D341Med (cell line): Measurements from ENCODE around the gene SUN5.

Experiments
- DNase-seq: peaks from one replicate; pipeline ENCODE4 v3.0.0; 2012; ENCODE audit warnings: low spot score

The SUN5 gene

DNA sequence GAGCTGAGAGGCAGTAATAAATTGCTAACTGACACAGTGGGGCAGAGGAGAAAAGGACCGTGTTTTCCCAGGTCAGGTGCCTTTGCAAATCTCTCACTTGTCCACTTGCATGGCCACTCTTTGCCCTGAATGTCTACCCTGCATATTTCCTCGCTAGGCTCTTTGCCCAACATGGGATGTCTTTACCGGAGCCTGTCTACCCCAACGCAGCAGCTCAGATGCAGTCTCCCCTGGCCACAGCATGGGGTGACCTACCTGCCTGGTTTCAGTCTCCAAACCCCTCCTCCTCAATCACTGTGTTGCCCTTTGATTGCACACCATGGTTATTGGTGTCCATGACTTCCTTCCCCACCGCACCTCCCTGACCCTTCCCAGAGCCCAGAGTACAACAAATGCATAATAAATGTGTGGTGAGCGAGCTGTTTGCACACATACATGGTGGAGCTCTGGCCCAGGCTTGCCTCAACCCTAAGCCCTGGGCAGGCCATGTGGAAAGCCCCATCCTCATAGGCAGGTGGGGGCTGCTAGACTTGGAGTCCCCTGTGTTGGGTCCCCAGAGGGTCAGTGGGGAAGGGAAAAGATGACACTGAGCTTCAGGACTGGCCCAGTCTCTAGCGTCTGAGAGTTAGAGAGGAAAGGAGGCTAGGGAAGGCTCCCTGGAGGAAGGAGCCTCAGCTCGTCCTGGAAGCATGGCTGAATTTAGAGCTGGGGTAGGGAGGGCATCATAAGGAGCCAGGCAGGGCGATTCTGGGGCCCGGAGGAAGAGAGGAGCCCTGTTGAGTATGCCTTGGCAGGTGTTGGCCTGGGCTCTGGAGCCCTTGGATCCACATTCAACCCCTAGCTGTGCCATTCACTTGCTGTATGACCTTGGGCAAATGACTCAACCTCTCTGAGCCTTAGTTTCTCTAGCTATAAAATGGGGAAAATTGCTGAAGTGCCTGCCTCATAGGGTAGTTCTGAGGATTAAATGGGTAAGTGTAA is 22.8 kb upstream of the SUN5 start:
- no peak for DNase-seq

- no peak for DNase-seq
Measured at GRCh38 chr20:33026072-33026778, 22.0 kb upstream of the SUN5 start.

- DNase-seq, result no peak
Measured at GRCh38 chr20:33025318-33025876, 21.2 kb upstream of the SUN5 start.

DNA sequence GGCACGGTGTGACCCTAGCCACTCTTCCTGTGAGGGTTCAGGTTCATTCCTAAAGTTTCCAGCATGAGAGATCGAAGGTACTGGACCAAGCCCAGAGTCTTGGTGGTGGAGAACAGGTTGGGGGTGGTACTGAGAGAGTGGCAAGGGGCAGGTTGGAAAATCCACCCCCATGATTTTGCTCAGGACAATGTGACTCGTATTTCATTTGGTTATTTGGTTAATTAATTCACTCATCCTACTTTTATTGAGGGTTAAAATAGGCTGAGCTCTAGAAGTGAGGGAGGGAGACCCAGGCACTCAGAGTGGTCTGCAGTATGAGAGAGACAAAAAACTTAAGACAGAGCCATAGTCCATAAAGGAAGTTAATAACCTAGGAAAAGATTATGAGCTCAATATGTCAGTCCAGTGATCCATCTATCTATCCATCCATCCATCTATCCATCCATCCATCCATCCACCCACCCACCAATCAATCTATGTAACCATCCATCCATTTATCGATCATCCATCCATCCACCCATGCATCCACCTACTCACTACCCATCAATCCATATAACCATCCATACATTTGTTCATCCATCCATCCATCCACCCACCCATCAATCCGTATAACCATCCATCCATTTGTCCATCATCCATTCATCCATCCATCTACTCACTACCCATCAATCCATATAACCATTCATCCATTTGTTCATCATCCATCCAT is 20.5 kb upstream of the SUN5 start:
- no peak for DNase-seq

- no peak for DNase-seq
Measured at GRCh38 chr20:33024243-33024560, 20.0 kb upstream of the SUN5 start.

DNA sequence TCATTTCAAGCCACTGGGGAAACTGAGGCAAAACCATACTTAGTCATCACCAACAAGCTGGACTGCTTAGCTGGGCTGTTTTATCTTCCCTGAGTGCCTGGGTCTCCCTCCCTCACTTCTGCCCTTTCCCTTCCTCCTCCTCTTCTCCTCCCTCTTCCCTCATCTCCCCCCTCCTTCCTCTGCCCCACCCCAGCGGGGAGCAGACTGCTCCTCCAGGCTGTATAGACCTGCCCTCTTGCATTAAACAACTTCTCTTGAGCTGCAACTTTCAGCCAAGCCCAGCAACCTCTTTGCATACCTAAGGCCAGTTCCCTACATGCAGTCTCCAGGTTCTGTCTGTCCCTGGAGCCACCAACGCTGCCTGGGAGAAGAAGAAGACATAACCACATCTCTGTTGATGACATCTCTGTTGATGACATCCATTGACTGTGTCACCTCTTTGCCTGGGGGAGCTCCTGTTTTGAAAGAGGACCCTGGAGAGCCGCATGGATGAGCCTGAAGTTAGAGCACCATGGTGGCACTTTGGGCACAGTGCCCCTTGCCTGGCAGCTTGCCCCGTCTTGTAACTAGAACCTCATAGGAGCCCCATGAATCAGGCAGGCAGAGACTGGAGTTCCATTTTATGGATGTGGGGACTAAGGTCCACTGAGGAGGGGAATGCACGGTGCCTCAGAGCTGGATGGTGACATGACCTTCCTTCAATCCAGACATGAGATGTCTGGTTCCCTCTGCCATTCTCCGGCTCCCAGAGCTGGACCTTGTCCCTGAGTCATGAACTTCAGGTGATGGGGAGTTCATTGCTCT is 19.4 kb upstream of the SUN5 start:
- DNase-seq, result no peak

DNA sequence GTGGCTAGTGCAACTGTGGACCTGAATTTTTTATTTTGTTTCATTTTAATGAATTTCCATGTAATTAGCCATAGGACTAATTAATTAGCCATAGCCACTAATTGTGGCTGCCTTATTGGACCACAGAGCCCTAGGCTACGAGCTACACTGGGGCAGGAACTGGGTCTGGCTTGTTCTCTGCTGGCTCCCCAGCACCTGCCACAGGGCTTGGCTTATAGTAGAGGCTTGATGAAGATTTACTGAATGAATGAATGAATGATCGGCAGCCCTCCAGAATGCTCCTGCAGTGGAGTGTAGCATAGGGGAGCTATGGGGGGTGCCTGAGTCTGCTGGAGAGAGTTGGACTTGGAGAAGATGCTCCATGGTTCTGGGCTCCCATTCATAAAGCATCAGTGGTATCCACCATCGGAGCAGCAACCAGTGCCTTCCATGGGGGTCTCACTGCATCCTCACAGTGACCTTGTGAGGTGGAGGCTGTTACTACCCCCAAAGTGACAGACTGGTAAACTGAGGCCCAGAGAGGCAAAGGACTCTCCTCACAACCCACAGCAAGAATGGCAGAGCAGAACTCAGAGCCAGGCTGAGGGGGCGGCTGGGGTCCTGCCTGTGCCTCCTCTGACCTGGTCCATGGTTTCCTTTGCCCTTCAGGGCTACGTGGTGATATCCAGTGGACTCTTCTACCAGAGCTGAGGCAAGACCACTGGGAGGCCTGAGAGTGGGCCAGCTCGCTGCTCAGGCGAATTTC is 18.6 kb upstream of the SUN5 start:
- DNase-seq, result no peak

GRCh38 chr20:33022289-33022688 is 18.1 kb upstream of the SUN5 start:
- no peak for DNase-seq

GRCh38 chr20:33021879-33022278 is 17.6 kb upstream of the SUN5 start:
- no peak for DNase-seq

- no peak for DNase-seq
Measured at GRCh38 chr20:33020278-33021161, 16.3 kb upstream of the SUN5 start.

- DNase-seq, result no peak
Measured at GRCh38 chr20:33019465-33020277, 15.4 kb upstream of the SUN5 start.

GRCh38 chr20:33018169-33018931 is 14.1 kb upstream of the SUN5 start:
- DNase-seq, result no peak

DNA sequence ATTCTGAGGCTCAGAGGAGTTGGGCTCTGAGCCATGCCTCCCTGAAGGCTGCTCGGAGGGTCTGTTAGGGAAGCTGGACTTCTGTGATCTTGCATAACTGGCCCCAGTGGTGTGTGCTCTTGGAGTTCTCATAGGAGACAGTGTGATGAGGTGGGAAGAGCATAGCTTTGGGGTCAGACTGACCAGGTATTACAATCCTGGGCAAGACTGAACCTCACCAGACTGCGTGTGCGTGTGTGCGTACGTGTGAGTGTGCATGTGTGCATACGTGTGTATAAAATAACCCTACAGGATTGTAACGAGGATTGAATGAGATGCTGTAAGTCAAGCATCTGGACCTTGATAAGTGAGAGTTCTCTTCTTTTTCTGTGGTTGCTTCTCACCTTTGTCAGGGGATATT is 13.3 kb upstream of the SUN5 start:
- DNase-seq, result no peak

DNA sequence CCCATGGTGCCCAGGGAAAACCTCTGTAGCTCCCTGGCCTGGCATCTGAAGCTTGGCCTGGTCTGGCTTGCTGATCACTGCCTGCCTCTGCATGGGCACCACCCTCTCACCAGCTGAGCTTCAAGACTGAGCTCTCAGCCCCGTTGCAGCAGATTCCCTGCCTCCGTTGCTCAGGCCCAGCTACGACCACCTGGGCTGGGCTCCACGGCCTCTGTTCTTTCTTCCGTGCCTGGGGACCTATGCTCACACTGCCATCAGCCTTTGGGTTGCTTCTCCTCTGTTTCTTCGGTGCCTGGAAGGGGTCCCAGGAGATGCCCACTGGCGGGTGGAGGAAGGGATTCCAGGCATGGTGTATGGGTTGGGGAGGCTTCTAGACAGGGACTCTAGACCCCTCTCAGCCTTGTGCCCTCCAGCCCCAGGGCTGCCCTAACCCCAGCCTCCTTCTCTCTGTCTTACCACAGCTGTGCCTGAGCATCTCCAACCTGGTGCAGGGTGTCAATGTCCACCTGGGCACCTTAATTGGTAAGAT is 12.4 kb upstream of the SUN5 start:
- DNase-seq, result no peak

GRCh38 chr20:33015700-33016580 is 11.7 kb upstream of the SUN5 start:
- no peak for DNase-seq

GRCh38 chr20:33015114-33015484 is 10.9 kb upstream of the SUN5 start:
- DNase-seq, result no peak
